ENCODE data around the gene RNF150. TPM values are rescaled to one million over a fixed set of nuclear protein-coding genes. Genes with fewer than 3 reads are reported as not detected.

Gene RNF150
- total and polyA plus RNA-seq, 9 donors = 7.6 to 43.2 (median 31.2) TPM

DNA sequence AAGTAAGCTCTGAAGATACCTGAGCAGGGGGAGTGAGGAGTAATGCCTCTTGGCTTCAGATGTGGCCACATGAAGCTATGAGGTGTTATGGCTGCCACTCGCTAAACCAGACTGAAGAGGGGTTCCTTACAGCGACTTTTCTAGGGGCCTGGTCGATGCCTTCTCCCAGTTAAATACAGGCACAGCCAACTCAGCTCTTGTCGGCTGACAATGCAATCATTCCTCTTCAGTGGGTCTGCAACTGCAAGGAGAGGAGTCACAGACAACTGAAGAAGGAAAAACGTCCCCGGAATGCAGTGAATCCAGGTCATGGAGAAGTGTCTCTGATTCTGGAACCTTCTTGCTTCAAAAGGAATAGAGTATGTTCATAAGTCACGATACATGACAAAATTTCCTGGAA lies 106.4 kb downstream of the RNF150 start:
- intact Hi-C loops (cut with DNase I) = no loop called here
- no peak overlapping the region for H3K27ac ChIP-seq
- TF ChIP-seq POLR2A (IDR thresholded peaks at IDR 0.05) (no peak), EP300 (IDR thresholded peaks at IDR 0.05) (no peak)
- TF ChIP-seq, protein P1, sequence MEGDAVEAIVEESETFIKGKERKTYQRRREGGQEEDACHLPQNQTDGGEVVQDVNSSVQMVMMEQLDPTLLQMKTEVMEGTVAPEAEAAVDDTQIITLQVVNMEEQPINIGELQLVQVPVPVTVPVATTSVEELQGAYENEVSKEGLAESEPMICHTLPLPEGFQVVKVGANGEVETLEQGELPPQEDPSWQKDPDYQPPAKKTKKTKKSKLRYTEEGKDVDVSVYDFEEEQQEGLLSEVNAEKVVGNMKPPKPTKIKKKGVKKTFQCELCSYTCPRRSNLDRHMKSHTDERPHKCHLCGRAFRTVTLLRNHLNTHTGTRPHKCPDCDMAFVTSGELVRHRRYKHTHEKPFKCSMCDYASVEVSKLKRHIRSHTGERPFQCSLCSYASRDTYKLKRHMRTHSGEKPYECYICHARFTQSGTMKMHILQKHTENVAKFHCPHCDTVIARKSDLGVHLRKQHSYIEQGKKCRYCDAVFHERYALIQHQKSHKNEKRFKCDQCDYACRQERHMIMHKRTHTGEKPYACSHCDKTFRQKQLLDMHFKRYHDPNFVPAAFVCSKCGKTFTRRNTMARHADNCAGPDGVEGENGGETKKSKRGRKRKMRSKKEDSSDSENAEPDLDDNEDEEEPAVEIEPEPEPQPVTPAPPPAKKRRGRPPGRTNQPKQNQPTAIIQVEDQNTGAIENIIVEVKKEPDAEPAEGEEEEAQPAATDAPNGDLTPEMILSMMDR (IDR thresholded peaks at IDR 0.05) = no peak

DNA sequence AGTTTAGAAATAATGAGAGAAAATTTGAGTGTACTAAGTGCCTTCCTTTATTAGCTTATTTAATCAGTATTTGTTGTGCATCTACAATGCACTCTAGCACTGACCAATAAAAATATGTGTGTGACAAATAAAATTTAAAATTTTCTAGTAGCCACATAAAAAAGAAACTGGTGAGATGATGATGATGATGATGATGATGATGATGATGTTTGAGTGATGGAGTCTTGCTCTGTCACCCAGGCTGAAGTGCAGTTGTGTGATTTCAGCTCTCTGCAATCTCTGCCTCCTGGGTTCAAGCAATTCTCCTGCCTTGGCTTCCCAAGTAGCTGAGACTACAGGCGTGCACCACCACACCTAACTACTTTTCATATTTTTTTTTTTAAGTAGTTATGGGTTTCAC lies 110.2 kb downstream of the RNF150 start:
- Histone ChIP-seq H3K4me1 (ENCODE audit: insufficient read depth) (peaks cover 12% of the 10 kb centered on the region), H3K27ac (no peak overlapping the region), H3K36me3 (no peaks in the 10 kb centered on the region), H3K9me3 (no peaks in the 10 kb centered on the region), H3K27me3 (no peaks in the 10 kb centered on the region), H3K4me3 (no peak overlapping the region)
- intact Hi-C loops (cut with DNase I) = no loop called here
- 87 to 98% (median 97%) methylated on average over 1 of the region's 1 CpG for WGBS, 3 donors
- TF ChIP-seq, protein P1 (IDR thresholded peaks at IDR 0.05) = no peak
- TF ChIP-seq POLR2A (IDR thresholded peaks at IDR 0.05) (no peak), EP300 (IDR thresholded peaks at IDR 0.05) (no peak)
- no peak for DNase-seq

More for the DNA sequence above, 106.4 kb downstream of the RNF150 start:
- no peaks in the 10 kb centered on the region for H3K27me3 ChIP-seq
- H3K36me3 ChIP-seq = no peaks in the 10 kb centered on the region
- H3K4me1 ChIP-seq (ENCODE audit: insufficient read depth) = peaks cover 4% of the 10 kb centered on the region
- 87 to 92% (median 92%) methylated on average over 7 of the region's 7 CpGs for WGBS, 3 donors
- H3K9me3 ChIP-seq = no peaks in the 10 kb centered on the region
- DNase-seq = no peak
- no peak overlapping the region for H3K4me3 ChIP-seq

DNA sequence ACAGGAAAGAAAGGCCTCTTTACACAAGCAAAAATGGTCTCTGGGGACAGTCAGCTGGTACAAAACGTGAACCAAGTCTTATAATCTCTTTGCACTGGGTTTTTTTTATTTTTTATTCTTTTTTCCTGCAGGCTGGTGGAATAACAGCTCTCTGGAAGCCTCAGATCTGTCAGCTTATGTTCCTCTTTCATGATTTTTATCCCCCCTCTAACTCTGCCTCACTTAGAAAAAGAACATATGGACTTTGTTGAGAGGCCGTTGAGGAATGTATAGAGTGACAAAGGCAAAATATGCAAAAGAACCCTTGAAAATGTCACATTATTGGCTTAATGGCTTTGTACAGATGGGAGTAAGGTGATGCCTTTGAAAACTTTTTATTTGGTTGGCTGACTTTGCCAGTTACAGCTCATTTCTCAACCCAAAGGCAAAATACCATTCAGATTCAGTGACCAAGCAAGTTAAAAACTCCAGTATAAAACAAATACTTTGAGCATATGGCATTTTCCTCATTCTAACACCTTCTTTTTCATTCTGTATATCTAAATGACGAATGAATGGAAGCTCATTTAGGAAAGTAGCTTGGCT lies 111.1 kb downstream of the RNF150 start:
- Histone ChIP-seq H3K9me3 (no peaks in the 10 kb centered on the region), H3K27me3 (no peaks in the 10 kb centered on the region), H3K27ac (no peak overlapping the region), H3K4me3 (no peak overlapping the region), H3K36me3 (no peaks in the 10 kb centered on the region), H3K4me1 (ENCODE audit: insufficient read depth) (peaks cover 10% of the 10 kb centered on the region)
- intact Hi-C loops (cut with DNase I) = no loop called here
- 83 to 90% (median 88%) methylated on average over 3 of the region's 3 CpGs for WGBS, 3 donors
- TF ChIP-seq EP300 (IDR thresholded peaks at IDR 0.05) = no peak
- TF ChIP-seq POLR2A (IDR thresholded peaks at IDR 0.05) = no peak
- TF ChIP-seq, protein P1 (IDR thresholded peaks at IDR 0.05) = no peak
- no peak for DNase-seq

DNA sequence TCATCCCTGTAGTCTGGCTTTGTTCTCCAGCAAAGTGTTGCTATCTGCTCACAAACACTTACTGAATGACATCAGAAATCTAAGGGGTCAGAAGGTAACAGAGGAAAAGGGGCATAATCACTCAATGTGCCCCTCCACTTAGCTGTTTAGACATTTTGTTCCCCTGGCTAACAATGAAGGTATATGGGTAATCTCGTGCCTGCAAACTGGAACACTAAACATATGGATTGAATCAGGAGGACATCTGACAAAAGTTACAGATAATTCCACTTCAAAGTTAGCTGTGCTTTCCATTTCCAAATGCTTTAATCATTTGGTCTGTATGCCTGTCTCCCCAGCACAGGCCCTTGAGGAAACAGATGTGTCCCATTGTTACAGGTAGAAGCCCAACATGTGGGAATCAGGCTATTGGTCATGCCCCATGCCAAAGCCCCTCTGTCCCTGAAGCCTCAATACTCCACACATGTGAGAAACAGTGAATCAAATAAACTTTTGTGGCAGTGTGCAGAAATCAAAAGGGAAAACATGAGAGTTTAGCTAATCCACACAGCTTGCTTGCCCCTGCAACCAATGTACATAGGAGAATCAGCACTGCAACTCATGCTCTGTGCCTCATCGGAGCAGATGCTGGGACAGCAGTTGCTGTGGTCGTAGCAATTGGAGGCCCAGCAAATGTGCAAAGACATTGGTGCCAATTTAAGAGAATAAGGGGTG lies 111.7 kb downstream of the RNF150 start:
- no peaks in the 10 kb centered on the region for H3K36me3 ChIP-seq
- DNase-seq = no peak
- 67 to 86% (median 75%) methylated on average over 3 of the region's 3 CpGs for WGBS, 3 donors
- no peak overlapping the region for H3K27ac ChIP-seq
- no peaks in the 10 kb centered on the region for H3K27me3 ChIP-seq
- intact Hi-C loops (cut with DNase I) = no loop called here
- TF ChIP-seq POLR2A (IDR thresholded peaks at IDR 0.05) (no peak), EP300 (IDR thresholded peaks at IDR 0.05) (no peak)
- TF ChIP-seq, protein P1 (IDR thresholded peaks at IDR 0.05) = no peak
- no peaks in the 10 kb centered on the region for H3K9me3 ChIP-seq
- H3K4me3 ChIP-seq = no peak overlapping the region
- H3K4me1 ChIP-seq (ENCODE audit: insufficient read depth) = peaks cover 10% of the 10 kb centered on the region
